Adipocyte (in vitro differentiated cells): ENCODE results near the gene DNASE1L3.

Experiments used
- DNase-seq: peaks from one replicate; pipeline ENCODE4 v3.0.0-alpha.2; 2015; ENCODE audit warnings: low read depth
- H3K27me3 ChIP-seq: replicated peaks from 2 replicates; pipeline ENCODE4 v1.7.0; 2013; ENCODE audit warnings: mild to moderate bottlenecking, low read length, moderate library complexity; ENCODE audit not compliant: control insufficient read depth, insufficient read depth
- H3K36me3 ChIP-seq: 2 replicates; pipeline ENCODE4 v1.7.0; 2013; ENCODE audit warnings: low read length, mild to moderate bottlenecking, moderate library complexity; ENCODE audit not compliant: control insufficient read depth, insufficient read depth, severe bottlenecking
- H3K4me1 ChIP-seq: 2 replicates; pipeline ENCODE4 v1.7.0; 2013; ENCODE audit warnings: mild to moderate bottlenecking, low read length, moderate library complexity; ENCODE audit not compliant: control insufficient read depth, insufficient read depth
- H3K4me3 ChIP-seq: 2 replicates; pipeline ENCODE4 v1.7.0; 2013; ENCODE audit warnings: mild to moderate bottlenecking, low read length, moderate library complexity
- H3K9ac ChIP-seq: 2 replicates; pipeline ENCODE4 v1.7.0; 2013; ENCODE audit warnings: mild to moderate bottlenecking, low read length, moderate library complexity
- H3K9me3 ChIP-seq: 2 replicates; pipeline ENCODE4 v1.7.0; 2013; ENCODE audit warnings: mild to moderate bottlenecking, low read length, moderate library complexity; ENCODE audit not compliant: control insufficient read depth

DNASE1L3 gene

DNA sequence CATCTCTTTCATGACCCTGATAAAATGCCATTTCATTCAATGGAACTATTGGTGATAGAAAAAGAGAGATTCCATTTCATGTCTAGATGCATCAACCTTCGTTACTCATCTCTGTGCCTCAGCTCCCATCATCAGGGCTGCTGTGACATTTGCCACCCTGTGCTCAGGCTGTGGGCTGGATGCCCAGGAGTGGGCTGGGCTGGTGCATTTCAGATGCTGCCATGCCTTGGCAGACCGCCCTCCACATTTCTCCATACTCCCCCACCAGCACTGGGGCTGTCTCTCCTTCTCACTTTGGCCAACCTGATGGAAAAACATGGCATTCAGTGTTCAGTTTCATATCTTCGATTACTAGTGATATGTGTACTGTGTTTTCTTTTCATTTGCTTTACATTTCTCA is 59.1 kb downstream of the DNASE1L3 start:
- H3K9me3 ChIP-seq, result no peaks in the 10 kb centered on the region

DNA sequence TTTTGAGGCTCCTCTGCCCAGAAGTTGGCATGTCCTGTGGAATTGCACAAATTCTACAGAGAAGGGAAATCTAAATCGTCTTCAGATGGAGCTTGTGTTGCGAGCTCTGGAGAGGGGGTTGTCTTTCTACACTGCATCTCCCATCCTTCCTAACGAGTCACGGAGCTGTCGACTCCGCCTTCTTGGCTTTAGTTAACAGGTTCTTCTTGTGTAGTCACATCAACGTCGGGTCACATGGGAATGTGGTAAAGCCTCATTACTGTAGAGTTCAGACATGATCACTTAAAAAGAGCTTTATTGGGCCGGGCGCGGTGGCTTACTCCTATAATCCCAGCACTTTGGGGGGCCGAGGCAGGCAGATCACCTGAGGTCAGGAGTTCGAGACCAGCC is 60.0 kb downstream of the DNASE1L3 start:
- peaks cover 94% of the 10 kb centered on the region for H3K36me3 ChIP-seq
- no peak overlapping the region for H3K9ac ChIP-seq
- H3K4me3 ChIP-seq, result no peak overlapping the region
- H3K27me3 ChIP-seq, result no peaks in the 10 kb centered on the region
- DNase-seq, result no peak
- no peaks in the 10 kb centered on the region for H3K4me1 ChIP-seq
- H3K9me3 ChIP-seq, result no peaks in the 10 kb centered on the region

More for the DNA sequence above, 59.1 kb downstream of the DNASE1L3 start:
- no peak for DNase-seq
- Histone ChIP-seq H3K4me1 (no peaks in the 10 kb centered on the region), H3K9ac (no peak overlapping the region), H3K27me3 (no peaks in the 10 kb centered on the region), H3K4me3 (no peak overlapping the region), H3K36me3 (peaks cover 94% of the 10 kb centered on the region)

- Histone ChIP-seq H3K9me3 (no peaks in the 10 kb centered on the region), H3K27me3 (no peaks in the 10 kb centered on the region), H3K9ac (no peak overlapping the region), H3K4me1 (no peaks in the 10 kb centered on the region), H3K4me3 (no peak overlapping the region), H3K36me3 (peaks cover 94% of the 10 kb centered on the region)
- DNase-seq, result peak; percentile 28
Measured at GRCh38 chr3:58150130-58150809, 60.5 kb downstream of the DNASE1L3 start.

DNA sequence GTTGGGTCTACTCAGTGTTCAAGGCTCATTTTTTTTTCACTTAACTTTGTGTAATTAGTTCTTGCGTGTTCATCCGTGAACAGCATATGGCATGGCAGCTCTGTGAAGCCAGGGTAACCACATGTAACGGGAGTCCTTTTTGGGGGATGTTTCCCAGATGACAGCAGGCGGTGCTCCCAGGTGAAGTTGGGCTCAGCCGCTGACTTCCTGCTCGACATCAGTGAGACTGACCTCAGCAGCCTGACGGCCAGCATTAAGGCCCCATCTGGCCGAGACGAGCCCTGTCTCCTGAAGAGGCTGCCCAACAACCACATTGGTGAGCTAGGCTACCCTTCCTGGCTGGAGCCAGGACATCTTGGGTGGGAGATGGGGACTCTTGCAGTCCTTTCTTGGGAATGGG is 62.7 kb downstream of the DNASE1L3 start:
- no peak overlapping the region for H3K4me3 ChIP-seq
- no peak overlapping the region for H3K9ac ChIP-seq
- H3K27me3 ChIP-seq, result no peaks in the 10 kb centered on the region
- no peaks in the 10 kb centered on the region for H3K9me3 ChIP-seq
- peaks cover 8% of the 10 kb centered on the region for H3K4me1 ChIP-seq
- H3K36me3 ChIP-seq, result peaks cover 83% of the 10 kb centered on the region
- no peak for DNase-seq

DNA sequence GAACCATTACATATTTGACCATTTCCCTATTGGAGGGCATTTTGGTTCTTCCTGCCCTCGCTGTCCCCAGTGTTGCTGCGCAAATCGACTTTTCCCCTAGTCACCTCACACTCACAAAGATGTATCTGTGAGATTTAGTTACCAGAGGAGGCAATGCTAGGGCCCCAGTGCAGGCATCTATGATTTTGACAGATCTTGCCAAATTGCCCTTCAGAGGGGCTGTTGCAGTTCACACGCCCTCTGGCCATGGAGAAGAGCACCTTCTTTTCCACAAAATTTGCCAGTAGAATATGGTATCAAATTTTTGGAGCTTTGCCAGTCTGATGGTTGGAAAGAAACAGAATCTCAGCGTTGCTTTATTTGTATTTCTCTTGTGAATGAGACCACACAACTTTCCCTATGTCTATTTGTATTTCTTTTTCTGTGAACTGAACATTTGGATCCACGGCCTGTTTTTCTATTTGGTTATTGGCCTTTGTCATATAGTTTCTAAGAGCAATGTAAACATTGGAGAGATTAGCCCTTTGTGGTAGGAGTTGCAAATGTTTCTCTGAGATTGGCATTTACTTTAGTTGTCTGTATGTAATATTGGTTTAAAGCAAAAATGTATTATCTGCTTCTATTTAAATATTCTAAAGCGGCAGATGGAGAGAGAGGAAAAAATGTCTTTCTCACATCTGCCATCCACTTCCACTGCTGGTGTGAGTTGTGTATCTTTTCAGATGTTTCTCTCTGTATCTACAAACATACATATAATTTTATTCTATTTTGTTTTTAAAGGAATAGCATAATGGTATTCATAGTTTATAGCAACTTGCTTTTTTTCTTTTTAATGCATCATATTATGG is 66.1 kb downstream of the DNASE1L3 start:
- no peaks in the 10 kb centered on the region for H3K27me3 ChIP-seq

DNA sequence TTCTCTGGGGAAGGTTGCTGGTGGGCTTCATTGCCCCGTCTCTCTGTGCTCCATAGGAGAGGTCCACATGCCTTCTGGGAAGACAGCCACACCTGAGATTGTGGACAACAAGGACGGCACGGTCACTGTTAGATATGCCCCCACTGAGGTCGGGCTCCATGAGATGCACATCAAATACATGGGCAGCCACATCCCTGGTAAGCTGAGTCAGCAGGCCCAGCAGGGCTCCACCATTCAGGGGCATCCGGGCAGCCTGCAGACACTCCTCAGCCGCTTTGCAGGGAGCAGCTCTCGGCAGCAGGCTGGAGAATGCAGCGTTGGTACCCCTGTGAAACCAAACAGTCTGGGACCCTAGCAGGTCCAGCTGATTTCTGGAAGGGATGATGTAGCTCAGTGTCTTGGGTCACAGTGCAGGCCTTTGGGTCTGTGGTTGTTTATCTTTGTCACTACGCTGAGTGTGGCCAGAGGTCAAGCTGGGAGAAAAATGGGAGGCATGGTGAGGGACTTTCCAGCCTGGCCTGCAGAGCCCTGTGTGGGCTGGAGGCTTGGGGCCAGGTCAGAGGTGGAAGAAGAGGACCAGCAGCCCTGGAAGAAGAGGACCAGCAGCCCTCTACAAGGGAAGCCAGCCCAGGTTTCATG is 67.2 kb downstream of the DNASE1L3 start:
- DNase-seq, result no peak
- no peaks in the 10 kb centered on the region for H3K27me3 ChIP-seq
- no peak overlapping the region for H3K9ac ChIP-seq
- H3K9me3 ChIP-seq, result no peaks in the 10 kb centered on the region
- H3K4me1 ChIP-seq, result peaks cover 9% of the 10 kb centered on the region
- peaks cover 81% of the 10 kb centered on the region for H3K36me3 ChIP-seq
- no peak overlapping the region for H3K4me3 ChIP-seq

More for the DNA sequence above, 66.1 kb downstream of the DNASE1L3 start:
- Histone ChIP-seq H3K36me3 (peaks cover 81% of the 10 kb centered on the region), H3K4me1 (peaks cover 9% of the 10 kb centered on the region), H3K9ac (no peak overlapping the region), H3K4me3 (no peak overlapping the region), H3K9me3 (no peaks in the 10 kb centered on the region)
- DNase-seq, result no peak
